Nucleus accumbens (tissue), 56 donors: ENCODE data around the gene ARHGAP19.

Experiments used
- DNase-seq, 56 donors: peaks; one replicate each; lab custom pipeline; 2025; lab: John Stamatoyannopoulos, UW

ARHGAP19 gene, protein sequence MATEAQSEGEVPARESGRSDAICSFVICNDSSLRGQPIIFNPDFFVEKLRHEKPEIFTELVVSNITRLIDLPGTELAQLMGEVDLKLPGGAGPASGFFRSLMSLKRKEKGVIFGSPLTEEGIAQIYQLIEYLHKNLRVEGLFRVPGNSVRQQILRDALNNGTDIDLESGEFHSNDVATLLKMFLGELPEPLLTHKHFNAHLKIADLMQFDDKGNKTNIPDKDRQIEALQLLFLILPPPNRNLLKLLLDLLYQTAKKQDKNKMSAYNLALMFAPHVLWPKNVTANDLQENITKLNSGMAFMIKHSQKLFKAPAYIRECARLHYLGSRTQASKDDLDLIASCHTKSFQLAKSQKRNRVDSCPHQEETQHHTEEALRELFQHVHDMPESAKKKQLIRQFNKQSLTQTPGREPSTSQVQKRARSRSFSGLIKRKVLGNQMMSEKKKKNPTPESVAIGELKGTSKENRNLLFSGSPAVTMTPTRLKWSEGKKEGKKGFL

DNA sequence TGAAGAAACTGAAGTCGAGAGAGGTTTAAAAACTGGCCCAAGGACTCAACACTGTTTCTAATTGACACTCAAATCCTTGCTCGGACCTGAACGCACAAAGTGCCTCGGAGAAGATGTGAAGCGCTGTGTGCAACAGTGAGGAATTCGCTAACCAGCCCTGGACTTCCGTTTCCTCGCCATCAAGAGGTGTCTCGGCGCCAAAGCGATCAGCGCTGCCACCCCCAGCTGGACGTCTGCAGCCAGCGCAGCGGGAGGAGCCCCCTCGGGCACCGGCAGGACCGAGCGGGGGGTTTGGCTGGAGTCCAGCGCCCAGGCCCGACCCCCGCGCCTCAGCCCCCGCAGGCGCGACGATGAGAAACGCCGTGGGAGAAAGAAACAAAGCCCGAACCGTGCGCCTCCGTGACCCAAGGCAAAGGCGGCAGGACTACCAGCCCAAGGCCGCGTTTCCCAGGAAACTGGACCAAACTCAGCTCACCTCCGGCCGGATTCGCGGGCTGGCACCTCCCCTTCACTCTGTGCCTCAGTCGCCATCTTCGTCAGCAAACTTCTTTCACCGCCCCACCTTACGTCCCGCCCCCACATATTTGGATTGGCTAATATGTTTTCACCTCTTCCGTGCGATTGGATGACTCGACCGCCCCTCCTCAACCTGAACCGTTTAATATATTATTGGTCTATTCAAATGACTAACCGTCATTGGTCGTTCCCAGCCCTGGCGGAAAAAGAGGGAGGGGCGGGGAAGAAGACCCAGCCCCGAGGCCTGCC is at the start of gene ARHGAP19:
Gene ARHGAP19 (minus strand): TSS at position 541 of the 765 bp plus-strand sequence. CDS start 10 bp downstream, at position 531.
- DNase-seq, result peak; percentile 60 to 98 (median 92)

DNA sequence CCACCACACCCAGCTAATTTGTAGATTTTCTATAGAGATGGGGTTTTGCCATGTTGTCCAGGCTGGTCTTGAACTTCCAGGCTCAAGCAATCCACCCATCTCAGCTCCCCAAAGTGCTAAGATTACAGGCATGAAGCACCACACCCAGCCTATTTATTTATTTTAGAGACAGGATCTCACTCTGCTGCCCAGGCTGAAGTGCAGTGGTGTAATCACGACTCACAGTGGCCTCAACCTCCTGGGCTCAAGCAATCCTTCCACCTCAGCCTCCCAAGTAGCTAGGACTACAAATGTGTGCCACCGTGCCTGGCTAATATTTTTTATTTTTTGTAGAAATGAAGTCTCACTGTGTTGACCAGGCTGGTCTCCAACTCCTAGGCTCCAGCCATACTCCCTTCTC is 49.0 kb upstream of the ARHGAP19 start:
- no peak for DNase-seq

DNA sequence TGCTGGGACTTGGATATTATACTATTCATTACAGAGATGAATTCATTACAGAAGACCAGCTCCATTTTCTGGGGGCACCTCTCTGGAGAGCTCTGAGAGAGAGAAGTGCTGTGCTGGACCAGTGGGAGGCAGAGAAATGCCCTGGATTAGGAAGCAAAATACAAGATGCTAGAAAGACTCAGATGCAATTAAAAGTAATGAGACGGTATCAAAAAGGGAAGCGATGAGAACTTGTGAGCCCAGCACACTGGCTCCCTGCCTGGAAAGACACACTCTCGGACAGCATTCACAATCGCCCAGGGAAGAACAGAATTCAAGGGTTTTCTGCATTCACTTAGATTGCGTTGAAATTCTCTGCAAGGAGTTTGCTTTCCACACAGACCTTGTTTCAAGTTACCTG is 45.6 kb upstream of the ARHGAP19 start:
- no peak for DNase-seq

DNA sequence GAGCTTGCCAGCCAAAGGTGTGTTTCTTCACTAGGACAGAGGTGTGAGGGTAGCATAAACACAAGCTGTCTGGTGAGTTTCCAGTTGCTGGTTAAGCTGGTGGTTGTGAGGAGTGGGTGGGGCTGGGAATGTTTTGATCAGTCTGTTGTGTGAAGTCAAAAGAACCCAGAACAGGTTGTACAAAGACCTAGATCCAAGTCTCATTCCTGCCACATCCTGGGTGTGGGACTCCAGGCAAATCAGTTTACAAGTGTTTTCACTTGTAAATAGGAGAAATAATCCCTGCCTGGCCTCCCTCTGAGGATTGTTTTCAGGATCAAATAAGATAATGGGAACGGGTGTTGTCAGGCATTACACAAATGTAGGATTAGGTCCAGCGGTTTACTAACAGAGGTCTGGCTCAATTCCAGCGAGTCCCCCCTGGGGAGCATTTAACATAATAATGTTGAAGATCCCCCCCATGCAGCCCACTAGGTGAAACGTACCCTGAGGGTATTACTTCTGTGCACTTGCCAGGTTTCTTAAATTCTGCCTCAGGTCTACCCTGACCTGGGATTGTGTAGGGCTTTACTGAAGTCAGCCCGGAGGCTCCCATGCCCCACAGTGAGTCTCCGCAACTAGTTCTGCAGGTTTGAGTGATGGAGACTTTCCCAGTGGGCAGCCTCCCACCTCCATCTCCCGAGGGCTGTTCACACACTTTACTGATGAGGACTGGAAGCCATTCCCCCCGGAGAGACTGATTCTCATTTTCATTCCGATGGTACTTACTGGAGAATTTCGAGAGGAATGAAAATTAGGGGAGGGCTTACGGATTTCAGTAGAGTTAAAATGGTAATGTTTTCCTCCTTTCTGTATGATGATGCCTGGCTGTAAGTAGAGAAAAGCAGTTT is 44.8 kb upstream of the ARHGAP19 start:
- no peak for DNase-seq

DNA sequence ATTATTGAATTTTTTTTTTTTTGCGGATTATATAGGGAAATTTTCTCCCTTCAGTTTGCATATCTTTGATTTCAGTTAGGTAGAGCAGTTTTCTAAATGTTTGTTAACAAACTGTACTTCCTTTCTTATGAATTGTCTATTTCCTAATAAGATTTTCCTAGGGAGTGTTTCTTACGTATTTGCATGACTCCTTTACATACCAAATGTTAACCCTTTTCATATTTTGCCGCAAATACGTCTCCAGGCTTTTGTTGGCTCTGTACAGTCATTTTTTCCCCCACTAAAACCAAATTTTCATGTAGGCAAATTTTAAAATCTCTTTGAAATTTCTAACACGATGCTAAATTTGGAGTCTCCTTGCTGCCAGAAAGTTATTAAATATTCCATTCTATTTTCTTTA is 44.0 kb upstream of the ARHGAP19 start:
- DNase-seq, result no peak

DNA sequence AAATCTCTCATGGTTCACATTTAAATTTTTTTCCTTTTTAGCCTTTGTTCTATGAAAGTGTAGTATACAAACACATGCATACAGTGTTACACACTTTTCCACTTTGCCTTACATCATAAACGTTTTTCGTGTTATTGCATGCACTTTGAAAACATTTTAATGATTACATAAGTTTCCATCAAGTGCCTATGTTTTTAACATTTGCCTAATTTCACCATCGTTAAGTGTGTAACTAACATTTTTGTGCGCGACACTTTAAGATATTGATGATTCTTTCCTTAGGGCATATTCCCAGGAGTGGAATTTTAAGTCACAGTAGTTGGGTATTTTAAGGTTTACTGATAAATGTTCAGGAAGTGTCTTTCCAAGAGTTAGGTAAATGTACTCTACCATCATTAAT is 43.6 kb upstream of the ARHGAP19 start:
- DNase-seq, result no peak

DNA sequence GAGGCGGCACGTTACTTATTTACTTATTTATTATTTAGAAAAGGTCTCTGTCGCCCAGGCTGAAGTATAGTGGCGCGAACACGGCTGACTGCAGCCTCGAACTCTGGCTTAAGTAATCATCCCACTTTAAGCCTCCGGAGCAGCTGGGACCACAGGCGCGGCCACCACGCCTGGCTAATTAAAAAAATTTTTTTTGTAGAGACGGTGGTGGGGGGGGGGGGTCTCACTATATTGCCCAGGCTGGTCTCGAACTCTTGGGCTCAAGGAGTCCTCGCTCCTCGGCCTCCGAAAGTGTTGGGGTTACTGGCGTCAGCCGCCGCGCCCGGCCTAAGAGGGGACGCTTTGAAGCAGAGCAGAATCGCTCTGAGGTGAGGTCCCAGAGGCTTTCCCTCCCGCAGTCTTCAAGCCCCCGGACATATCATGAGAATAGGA is 42.8 kb upstream of the ARHGAP19 start:
- DNase-seq, result peak in 2 of 56 donors; percentile 20 to 31

DNA sequence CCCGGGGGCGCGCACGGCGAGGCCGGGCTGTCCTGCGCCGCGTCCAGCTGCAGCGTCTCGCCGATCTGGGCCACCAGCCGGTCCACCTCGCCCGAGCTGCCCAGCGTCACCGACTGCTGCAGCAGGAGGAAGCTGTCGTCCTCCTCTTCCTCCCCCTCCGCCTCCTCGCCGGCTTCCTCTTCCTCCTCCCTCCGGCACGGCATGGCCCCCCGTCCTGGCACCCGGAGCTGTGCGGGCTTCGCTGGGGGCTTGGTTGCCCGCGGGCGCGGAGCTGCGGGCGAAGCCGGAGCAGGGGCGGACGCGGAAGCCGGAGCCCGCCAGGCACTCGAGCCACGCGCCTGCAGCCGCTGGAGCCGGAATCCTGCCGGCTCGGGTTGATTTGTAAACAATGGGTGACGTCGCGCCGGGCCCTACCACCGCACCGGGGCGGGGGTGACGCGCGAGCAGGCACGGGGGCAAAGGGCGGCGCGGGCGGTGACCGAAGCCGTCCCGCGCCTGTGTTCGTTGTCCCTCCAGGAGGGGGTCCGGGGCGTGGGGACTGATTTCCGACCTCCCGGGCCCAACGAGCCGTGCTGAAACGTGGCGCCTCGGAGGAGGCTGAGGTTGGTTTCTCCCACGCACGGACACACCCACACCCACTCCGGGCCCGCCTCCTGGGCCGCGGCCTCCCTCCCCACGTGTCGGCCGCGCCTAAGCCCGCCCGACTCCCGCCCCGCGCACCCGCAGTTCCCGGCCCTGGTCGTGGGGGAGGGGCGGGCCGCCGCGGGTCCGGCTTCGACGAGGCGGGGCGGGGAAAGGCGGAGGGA is 42.1 kb upstream of the ARHGAP19 start, which contains the start of gene FRAT2:
Gene FRAT2 (minus strand): TSS at position 360 of the 806 bp plus-strand sequence. CDS start 157 bp downstream, at position 203.
- DNase-seq, result peak in 55 of 56 donors; percentile 64 to 98 (median 91)

DNA sequence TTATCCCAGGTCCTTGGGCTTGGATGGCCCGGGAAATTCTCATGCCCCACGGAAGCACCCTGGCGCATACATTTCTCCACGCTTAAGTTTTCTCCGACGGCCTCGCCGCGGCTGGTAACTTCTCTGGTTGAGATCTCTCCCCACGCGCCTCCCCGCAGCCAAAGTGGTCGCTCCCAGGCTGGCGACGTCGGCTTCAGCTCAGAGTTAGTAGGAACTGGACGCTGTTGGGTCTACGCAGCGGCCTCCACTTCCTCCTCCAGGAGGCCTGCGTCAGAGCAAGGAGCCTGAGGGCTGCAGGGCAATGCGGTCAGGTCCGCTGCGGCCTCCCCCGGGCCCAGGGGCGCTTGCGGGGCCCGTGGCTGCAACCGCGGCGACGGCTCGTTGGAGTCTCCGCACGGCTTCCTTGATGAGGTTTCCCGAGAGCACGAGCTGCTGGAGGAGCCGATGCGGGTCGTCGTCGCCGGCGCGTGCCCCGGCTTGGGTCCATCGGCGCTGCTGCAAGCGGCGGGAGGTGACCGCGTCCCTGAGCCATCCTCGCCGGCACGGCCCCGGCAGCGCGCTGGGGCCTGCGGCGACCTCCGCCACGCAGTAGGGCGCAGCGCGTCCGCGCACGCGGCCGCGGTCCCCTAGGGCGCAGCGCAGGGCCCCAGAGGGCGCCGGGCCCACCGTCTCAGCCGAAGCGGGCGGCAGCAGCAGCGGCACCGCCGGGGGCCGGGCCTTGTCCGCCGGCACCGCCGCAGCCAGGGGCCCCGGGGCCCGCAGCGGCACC is 41.3 kb upstream of the ARHGAP19 start:
- DNase-seq, result peak in 29 of 56 donors; percentile 5 to 59 (median 40)

DNA sequence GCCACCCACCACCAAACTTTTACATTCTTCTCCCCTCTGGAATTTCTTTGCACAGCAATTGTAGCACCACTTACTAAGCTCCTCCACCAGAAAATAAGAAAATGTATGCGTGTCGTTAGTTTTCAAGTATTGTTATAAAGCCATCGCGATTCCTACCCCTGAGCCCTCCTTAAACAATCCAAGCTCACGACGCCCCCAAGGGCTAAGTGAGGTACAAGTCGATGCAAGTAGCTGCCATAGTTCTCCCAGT is 40.8 kb upstream of the ARHGAP19 start:
- peak in 2 of 56 donors; percentile 42 to 48 for DNase-seq

DNA sequence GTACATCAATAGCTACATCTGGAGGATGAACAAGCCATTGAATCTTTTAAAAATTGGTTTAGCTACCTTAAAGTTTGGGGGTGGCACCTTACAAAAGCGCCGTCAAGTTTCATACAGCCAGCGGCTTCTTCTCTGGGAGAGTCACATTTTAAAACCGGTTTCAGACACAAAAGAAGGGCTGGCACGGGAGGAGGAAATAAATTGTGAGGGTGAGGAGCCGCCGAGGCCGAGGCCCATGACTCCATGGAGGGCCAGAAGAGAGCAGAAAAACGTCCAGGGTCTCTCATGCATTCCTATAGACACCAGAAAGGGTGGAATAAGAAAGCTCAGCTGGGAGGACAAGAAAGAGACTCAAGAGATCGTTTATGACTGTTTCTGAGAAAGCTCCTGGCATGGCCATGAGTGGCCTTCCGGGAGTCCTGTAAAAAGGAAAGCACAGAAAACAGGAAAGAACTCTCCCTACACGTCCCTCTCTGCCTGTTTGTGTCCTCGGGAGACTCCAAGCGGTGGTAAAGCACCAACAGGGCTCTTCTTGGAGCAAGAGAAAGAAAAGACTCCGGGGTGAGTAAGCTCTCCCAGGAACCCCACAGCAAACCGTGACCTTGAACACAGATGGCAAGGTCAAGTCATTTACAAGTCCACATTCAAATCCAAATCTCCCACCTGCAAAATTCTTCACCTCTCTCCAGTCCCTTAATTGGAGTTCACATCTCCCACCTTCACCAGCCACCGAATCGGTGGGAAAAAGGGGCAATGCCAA is 40.3 kb upstream of the ARHGAP19 start:
- DNase-seq, result peak in 47 of 56 donors; percentile 6 to 66 (median 35)

DNA sequence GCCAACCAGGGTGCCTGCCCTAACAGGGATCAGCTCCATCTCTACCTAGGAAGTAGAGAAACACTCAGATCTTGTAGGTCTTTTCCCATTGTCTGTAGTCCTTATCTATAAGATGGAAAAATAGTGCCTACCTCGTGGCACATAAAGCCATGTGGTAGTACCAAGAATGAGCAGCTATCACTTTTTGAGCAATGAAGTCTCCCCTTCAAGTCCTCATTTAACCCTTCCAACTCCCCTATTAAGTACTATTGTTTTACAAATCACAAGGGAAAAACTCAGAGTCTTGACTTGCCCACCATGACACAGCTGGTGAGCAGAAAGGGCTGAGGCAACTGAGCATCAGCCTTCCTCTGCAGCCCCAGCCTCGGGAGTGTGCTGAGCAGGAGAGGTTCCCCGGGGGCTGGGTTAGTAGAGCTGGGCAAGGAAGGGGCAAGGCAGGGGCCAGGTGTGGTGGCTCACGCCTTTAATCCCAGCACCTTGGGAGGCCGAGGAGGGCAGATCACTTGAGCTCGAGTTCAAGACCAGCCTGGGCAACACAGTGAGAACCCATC is 38.8 kb upstream of the ARHGAP19 start:
- no peak for DNase-seq

DNA sequence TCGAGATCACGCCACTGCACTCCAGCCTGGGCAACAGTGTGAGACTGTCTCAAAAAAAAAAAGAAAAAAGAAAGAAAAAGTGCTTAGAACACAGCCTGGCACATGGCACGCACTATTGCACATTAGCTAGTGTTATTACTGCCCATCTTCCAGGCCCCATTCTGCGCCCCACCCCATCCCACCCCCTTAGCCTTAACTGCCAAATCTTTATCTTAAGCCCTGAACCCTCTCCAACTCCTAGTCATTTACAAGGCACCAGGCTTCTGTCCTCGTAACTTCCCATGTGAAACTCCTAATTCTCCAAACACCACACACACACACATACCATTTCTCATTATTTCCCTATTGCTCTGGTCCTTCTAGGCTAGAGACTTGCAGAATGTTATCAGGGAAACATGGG is 37.3 kb upstream of the ARHGAP19 start:
- DNase-seq, result no peak

DNA sequence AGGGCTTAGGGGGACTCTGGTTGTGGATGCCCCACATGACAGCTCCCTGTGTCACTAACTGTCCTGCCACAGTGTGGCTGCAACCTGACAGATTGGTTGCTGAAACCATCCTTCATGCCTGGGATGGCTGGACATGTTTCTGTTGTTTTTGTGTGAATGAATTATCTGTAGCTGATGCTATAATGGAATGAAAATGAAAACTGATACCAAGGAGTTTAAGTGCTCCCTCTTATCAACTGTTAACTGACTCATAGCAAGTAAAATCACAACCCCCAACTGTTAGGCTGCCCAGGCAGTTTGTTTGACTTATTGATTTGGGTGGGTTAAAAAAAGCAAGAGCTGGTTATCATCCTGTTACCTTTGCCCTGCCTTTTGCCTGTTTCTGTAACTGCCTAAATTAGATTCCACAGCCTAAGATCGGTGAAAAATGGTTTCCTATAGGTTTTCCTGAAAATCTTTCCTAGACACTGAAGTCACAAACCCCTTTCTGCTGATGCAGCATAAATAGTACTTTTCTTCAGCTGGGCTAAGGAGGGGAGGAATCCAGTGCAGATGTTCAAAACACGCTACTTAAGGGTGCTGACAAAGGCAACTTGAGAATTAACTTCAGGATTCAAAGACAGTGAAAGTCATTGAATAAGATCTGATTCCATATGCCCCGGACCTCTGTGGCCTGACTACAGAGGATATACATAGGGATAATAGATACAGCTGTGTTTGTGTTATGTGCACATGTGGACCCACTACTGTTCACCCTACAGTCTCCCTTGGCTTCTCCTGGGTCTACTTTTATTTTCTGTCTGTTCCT is 36.4 kb upstream of the ARHGAP19 start:
- DNase-seq, result no peak

DNA sequence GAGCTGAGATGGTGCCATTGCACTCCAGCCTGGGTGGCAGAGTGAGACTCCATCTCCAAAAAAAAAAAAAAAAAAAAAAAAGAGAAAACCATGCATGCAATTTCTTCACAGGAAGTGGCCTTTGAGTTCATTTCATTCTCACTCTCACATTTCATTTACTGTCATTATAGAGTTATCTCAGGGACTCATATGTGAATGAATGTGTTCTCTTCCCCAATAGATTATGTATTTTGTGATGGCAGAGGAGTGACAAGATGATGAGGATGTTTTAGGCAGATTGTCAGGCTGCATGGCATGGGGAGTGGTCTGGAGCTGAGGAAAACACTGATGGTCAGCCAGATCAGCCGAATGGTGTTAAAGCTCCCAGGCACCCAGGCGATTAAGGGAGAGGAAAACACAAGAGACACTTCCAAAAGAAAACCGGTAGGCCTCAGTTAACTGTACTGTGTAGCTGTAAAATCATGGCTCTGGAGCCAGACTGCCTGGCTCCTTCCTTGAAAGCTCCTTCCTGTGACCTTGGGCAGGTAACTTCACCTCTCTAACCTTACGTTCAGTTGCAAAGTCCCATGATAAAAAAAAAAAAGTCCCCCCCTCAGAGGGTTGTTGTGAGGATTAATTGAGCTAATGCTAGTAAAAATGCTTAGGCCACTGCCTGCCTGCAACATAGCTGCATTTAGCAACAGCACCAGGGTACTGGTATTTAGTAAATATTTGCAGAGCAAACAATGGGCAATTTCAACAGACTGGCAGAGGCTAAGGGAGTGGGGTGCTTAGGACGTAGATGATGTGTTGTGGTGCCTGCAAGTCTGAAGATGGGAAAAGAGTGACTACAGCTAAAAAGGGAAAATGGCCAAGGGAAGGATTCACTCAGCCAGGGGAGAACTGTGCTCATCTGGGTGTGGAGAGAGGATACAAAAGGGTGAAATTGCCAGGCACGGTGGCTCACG is 35.2 kb upstream of the ARHGAP19 start:
- no peak for DNase-seq

DNA sequence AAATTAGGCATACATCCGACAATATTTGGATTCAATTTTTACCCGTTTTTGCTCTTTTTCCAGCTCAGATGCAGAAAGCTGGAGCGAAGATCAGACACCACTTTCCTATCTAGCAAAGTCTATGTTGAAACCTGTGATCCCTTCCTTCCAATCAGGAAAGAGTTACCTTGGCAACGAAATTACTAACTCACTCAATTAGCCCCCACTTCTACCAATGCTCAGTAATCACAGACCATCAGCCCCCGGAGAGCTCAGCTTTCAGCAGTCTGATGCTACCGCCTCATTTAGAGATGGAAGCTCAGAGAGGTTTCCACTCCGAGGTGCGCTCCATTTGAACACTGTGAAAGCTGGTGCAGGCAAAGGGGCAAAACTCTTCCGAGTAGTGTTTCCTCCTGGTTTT is 33.3 kb upstream of the ARHGAP19 start:
- peak in 29 of 56 donors; percentile 2 to 77 (median 33) for DNase-seq
